Astrocyte (in vitro differentiated cells and primary cell): ENCODE data around the gene ARID3B.

ENCODE experiments used
- EZH2 ChIP-seq: IDR thresholded peaks from 2 replicates; pipeline ENCODE4 v1.6.1; 2012; ENCODE audit warnings: mild to moderate bottlenecking, low read length, inconsistent platforms; ENCODE audit not compliant: insufficient read depth
- TF ChIP-seq, protein P1 (sequence below): IDR thresholded peaks from 2 replicates; pipeline ENCODE4 v1.5.1; 2011; ENCODE audit warnings: low read depth, mild to moderate bottlenecking, inconsistent platforms, low read length, moderate library complexity; ENCODE audit not compliant: insufficient read depth

GRCh38 chr15:74585191-74585590, 44.2 kb downstream of the ARID3B start:
- TF ChIP-seq, protein P1, sequence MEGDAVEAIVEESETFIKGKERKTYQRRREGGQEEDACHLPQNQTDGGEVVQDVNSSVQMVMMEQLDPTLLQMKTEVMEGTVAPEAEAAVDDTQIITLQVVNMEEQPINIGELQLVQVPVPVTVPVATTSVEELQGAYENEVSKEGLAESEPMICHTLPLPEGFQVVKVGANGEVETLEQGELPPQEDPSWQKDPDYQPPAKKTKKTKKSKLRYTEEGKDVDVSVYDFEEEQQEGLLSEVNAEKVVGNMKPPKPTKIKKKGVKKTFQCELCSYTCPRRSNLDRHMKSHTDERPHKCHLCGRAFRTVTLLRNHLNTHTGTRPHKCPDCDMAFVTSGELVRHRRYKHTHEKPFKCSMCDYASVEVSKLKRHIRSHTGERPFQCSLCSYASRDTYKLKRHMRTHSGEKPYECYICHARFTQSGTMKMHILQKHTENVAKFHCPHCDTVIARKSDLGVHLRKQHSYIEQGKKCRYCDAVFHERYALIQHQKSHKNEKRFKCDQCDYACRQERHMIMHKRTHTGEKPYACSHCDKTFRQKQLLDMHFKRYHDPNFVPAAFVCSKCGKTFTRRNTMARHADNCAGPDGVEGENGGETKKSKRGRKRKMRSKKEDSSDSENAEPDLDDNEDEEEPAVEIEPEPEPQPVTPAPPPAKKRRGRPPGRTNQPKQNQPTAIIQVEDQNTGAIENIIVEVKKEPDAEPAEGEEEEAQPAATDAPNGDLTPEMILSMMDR = no peak
- no peak for TF ChIP-seq EZH2
